Bone marrow (tissue), 2 donors: Measurements from ENCODE around the gene F11.
A peak's percentile ranks its signal among the peaks of the same experiment; 100 is the strongest.
"Not testable (repeated sequence)": the region's sequence is repeated elsewhere in the genome, so short reads cannot be mapped to it uniquely, and the experiment has no call there.

Experiments
- DNase-seq, 2 donors: peaks; one replicate each; lab custom pipeline; 2025; lab: John Stamatoyannopoulos, UW

The F11 gene

GRCh38 chr4:186249785-186250754, 15.9 kb upstream of the F11 start:
- no peak for DNase-seq

GRCh38 chr4:186250760-186251159, 15.2 kb upstream of the F11 start:
- no peak for DNase-seq

- DNase-seq: no peak
Measured at GRCh38 chr4:186255122-186255521, 10.9 kb upstream of the F11 start.

GRCh38 chr4:186258216-186258811, 7.7 kb upstream of the F11 start:
- DNase-seq: no peak

GRCh38 chr4:186260117-186260503, 5.9 kb upstream of the F11 start:
- no peak for DNase-seq

- no peak for DNase-seq
Measured at GRCh38 chr4:186260504-186261448, 5.2 kb upstream of the F11 start.

GRCh38 chr4:186264660-186265059, 1.3 kb upstream of the F11 start:
- no peak for DNase-seq

- not testable (repeated sequence) for DNase-seq
Measured at GRCh38 chr4:186265250-186265649, 739 bp upstream of the F11 start.

- no peak for DNase-seq
Measured at GRCh38 chr4:186266729-186267456, 904 bp downstream of the F11 start.

GRCh38 chr4:186271081-186271678, 5.2 kb downstream of the F11 start:
- no peak for DNase-seq

GRCh38 chr4:186272699-186273391, 6.9 kb downstream of the F11 start:
- no peak for DNase-seq

- not testable (repeated sequence) for DNase-seq
Measured at GRCh38 chr4:186273392-186273789, 7.4 kb downstream of the F11 start.

- DNase-seq: no peak
Measured at GRCh38 chr4:186283311-186283710, 17.3 kb downstream of the F11 start.

GRCh38 chr4:186285147-186285546, 19.2 kb downstream of the F11 start:
- no peak for DNase-seq

- DNase-seq: no peak
Measured at GRCh38 chr4:186286581-186286980, 20.6 kb downstream of the F11 start.

GRCh38 chr4:186291256-186291890, 25.4 kb downstream of the F11 start:
- no peak for DNase-seq

GRCh38 chr4:186294160-186294559, 28.2 kb downstream of the F11 start:
- DNase-seq: no peak

GRCh38 chr4:186296481-186296880, 30.5 kb downstream of the F11 start:
- no peak for DNase-seq

GRCh38 chr4:186297013-186297645, 31.1 kb downstream of the F11 start:
- peak in 1 of 2 donors; percentile 25 for DNase-seq
